ENCODE results near the gene RORC. TPM values are rescaled to one million over a fixed set of nuclear protein-coding genes. Genes with fewer than 3 reads are reported as not detected.

The RORC gene
- total RNA-seq, 1 experiment from 2014 or later = 1.3 TPM

DNA sequence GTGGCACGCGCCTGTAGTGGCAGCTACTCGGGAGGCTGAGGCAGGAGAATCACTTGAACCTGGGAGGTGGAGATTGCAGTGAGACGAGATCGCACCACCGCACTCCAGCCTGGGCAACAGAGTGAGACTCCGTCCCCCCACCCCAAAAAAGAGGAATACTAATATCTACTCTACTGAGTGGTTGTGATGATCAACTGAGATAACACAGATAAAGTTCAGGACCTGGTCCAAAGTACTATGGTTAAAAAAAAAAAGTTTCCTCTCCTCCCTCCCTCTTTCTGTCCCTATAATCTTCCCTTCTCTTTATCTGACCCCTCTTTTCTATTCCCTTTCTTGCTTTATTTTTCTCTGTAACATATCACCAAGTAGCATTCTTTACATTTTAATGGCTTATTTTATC, 4.0 kb upstream of the RORC start:
- peaks cover 11 to 58% of the 10 kb centered on the region in 2 experiments for H3K4me1 ChIP-seq (ENCODE audit: control insufficient read depth in 1 of 2, insufficient read depth in 2 of 2, low read length in 2 of 2)

DNA sequence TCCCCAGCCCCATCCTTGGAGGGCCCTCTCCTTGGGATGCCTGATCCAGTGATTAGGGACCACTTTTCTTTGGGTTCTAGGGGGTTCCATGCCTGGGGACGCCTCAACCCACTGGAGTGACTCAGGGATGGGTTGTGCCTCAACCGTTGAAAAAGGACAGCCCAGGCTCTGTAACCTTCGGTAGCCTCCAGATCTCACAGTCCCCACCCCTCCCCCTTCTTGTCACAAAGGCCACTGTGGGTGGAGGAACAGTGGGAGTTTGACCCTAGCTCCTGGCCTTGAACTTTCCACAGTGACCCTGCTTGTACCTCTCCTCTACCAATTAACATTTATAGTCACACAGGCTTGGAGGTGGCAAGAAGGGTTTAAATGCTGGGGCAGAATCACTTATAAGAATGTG, 2.6 kb upstream of the RORC start:
- H4K20me1 ChIP-seq (ENCODE audit: insufficient read depth) = no peaks in the 10 kb centered on the region
- H3K4me1 ChIP-seq (ENCODE audit: control insufficient read depth in 1 of 2, insufficient read depth in 2 of 2, low read length in 2 of 2) = peaks cover 17 to 58% of the 10 kb centered on the region in 2 experiments

More for the DNA sequence above, 4.0 kb upstream of the RORC start:
- Histone ChIP-seq H4K20me1 (ENCODE audit: insufficient read depth) (no peaks in the 10 kb centered on the region), H3K4me2 (ENCODE audit: low read length) (no peak overlapping the region), H3K9me2 (ENCODE audit: insufficient read depth) (no peaks in the 10 kb centered on the region), H3K9me3 (ENCODE audit: control insufficient read depth in 1 of 2, insufficient read depth in 1 of 2, low read depth in 1 of 2, low read length in 2 of 2) (no peaks in the 10 kb centered on the region), H3K27ac (ENCODE audit: low read depth, low read length) (no peak overlapping the region), H2AFZ (ENCODE audit: low read depth, low read length, poor library complexity, severe bottlenecking) (no peak overlapping the region), H3K4me3 (replicated peaks in 1 of 2; ENCODE audit: low read depth in 1 of 2, low read length in 2 of 2) (no peak overlapping the region), H3K36me3 (ENCODE audit: control insufficient read depth in 1 of 2, insufficient read depth in 2 of 2, low read length in 2 of 2) (no peaks in the 10 kb centered on the region), H3K27me3 (ENCODE audit: insufficient read depth, low read length) (no peaks in the 10 kb centered on the region), H3K79me2 (ENCODE audit: insufficient read depth, low read length) (no peaks in the 10 kb centered on the region), H3K9ac (ENCODE audit: low read length) (no peak overlapping the region)
- BruUV-seq (replicated peaks) = no TSS peak
- intact Hi-C loops (cut with micrococcal nuclease) = loop anchor here (5.0 kb wide), 3 partner anchors 393 to 638 kb away; partner anchors contain the start of gene PIP5K1A
- ATAC-seq (no peak), DNase-seq (ENCODE audit: low read depth, low spot score) (no peak)
- CTCF ChIA-PET = interaction anchor here (1.3 to 2.0 kb wide), 10 partner anchors 10 to 736 kb away, joined by 4 to 12 read pairs (median 7); no protein-coding TSS in a partner anchor
- RAD21 ChIA-PET (ENCODE audit: low non-redundant PET in 1 of 2, low total read pairs in 2 of 2, uncharacterized antibody in 2 of 2, unreplicated experiment in 2 of 2) = interaction anchor here (0.6 to 0.8 kb wide), 2 partner anchors 72 to 713 kb away, joined by 3 to 4 read pairs; partner anchors contain the start of gene MRPL9 (in 1 of the 2)
- POLR2A ChIA-PET = interaction anchor here (0.6 kb wide), 1 partner anchor 764 kb away, joined by 3 read pairs; no protein-coding TSS in a partner anchor
- no peak for TF ChIP-seq FOSL1 (IDR thresholded peaks at IDR 0.05; ENCODE audit: low read depth)
- TF ChIP-seq, protein P1, sequence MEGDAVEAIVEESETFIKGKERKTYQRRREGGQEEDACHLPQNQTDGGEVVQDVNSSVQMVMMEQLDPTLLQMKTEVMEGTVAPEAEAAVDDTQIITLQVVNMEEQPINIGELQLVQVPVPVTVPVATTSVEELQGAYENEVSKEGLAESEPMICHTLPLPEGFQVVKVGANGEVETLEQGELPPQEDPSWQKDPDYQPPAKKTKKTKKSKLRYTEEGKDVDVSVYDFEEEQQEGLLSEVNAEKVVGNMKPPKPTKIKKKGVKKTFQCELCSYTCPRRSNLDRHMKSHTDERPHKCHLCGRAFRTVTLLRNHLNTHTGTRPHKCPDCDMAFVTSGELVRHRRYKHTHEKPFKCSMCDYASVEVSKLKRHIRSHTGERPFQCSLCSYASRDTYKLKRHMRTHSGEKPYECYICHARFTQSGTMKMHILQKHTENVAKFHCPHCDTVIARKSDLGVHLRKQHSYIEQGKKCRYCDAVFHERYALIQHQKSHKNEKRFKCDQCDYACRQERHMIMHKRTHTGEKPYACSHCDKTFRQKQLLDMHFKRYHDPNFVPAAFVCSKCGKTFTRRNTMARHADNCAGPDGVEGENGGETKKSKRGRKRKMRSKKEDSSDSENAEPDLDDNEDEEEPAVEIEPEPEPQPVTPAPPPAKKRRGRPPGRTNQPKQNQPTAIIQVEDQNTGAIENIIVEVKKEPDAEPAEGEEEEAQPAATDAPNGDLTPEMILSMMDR (IDR thresholded peaks at IDR 0.05 in 2 of 3, conservative IDR thresholded peaks at IDR 0.05 in 1 of 3; ENCODE audit: borderline replicate concordance in 1 of 3, insufficient read depth in 1 of 3, low read depth in 2 of 3, low read length in 2 of 3) = no peak
- no peak for TF ChIP-seq CBX3 (IDR thresholded peaks at IDR 0.05; ENCODE audit: low read depth)
- no peak for TF ChIP-seq SIN3A (IDR thresholded peaks at IDR 0.05; ENCODE audit: low read depth)
- TF ChIP-seq JUND (IDR thresholded peaks at IDR 0.05) = no peak
- no peak for TF ChIP-seq EZH2 (IDR thresholded peaks at IDR 0.05)
- no peak for TF ChIP-seq RAD21 (IDR thresholded peaks at IDR 0.05; ENCODE audit: low read depth)
- no peak for TF ChIP-seq SP1 (IDR thresholded peaks at IDR 0.05; ENCODE audit: low read depth)

More for the DNA sequence above, 2.6 kb upstream of the RORC start:
- RAD21 ChIA-PET (ENCODE audit: low non-redundant PET in 1 of 2, low total read pairs in 2 of 2, uncharacterized antibody in 2 of 2, unreplicated experiment in 2 of 2) = no interaction called here
- intact Hi-C loops (cut with micrococcal nuclease) = no loop called here
- BruUV-seq (replicated peaks) = no TSS peak
- Histone ChIP-seq H2AFZ (ENCODE audit: low read depth, low read length, poor library complexity, severe bottlenecking) (no peak overlapping the region), H3K27me3 (ENCODE audit: insufficient read depth, low read length) (no peaks in the 10 kb centered on the region), H3K79me2 (ENCODE audit: insufficient read depth, low read length) (no peaks in the 10 kb centered on the region), H3K4me2 (ENCODE audit: low read length) (no peak overlapping the region), H3K36me3 (ENCODE audit: control insufficient read depth in 1 of 2, insufficient read depth in 2 of 2, low read length in 2 of 2) (no peaks in the 10 kb centered on the region), H3K9ac (ENCODE audit: low read length) (no peak overlapping the region), H3K27ac (ENCODE audit: low read depth, low read length) (no peak overlapping the region), H3K9me3 (ENCODE audit: control insufficient read depth in 1 of 2, insufficient read depth in 1 of 2, low read depth in 1 of 2, low read length in 2 of 2) (no peaks in the 10 kb centered on the region), H3K4me3 (replicated peaks in 1 of 2; ENCODE audit: low read depth in 1 of 2, low read length in 2 of 2) (no peak overlapping the region), H3K9me2 (ENCODE audit: insufficient read depth) (no peaks in the 10 kb centered on the region)
- ATAC-seq = no peak
- DNase-seq (ENCODE audit: low read depth, low spot score) = no peak
- TF ChIP-seq ZFX (IDR thresholded peaks at IDR 0.05) (no peak), EZH2phosphoT487 (IDR thresholded peaks at IDR 0.05; ENCODE audit: borderline replicate concordance) (no peak), SIN3A (IDR thresholded peaks at IDR 0.05; ENCODE audit: low read depth) (no peak), EGR1 (IDR thresholded peaks at IDR 0.05; ENCODE audit: low read depth) (no peak), SP1 (IDR thresholded peaks at IDR 0.05; ENCODE audit: low read depth) (no peak), YY1 (IDR thresholded peaks at IDR 0.05; ENCODE audit: extremely low read depth, insufficient replicate concordance, low read depth, low read length) (no peak), SRF (IDR thresholded peaks at IDR 0.05; ENCODE audit: low read depth) (no peak), POLR2AphosphoS5 (IDR thresholded peaks at IDR 0.05; ENCODE audit: low read depth, low read length) (no peak)
- TF ChIP-seq, protein P2, sequence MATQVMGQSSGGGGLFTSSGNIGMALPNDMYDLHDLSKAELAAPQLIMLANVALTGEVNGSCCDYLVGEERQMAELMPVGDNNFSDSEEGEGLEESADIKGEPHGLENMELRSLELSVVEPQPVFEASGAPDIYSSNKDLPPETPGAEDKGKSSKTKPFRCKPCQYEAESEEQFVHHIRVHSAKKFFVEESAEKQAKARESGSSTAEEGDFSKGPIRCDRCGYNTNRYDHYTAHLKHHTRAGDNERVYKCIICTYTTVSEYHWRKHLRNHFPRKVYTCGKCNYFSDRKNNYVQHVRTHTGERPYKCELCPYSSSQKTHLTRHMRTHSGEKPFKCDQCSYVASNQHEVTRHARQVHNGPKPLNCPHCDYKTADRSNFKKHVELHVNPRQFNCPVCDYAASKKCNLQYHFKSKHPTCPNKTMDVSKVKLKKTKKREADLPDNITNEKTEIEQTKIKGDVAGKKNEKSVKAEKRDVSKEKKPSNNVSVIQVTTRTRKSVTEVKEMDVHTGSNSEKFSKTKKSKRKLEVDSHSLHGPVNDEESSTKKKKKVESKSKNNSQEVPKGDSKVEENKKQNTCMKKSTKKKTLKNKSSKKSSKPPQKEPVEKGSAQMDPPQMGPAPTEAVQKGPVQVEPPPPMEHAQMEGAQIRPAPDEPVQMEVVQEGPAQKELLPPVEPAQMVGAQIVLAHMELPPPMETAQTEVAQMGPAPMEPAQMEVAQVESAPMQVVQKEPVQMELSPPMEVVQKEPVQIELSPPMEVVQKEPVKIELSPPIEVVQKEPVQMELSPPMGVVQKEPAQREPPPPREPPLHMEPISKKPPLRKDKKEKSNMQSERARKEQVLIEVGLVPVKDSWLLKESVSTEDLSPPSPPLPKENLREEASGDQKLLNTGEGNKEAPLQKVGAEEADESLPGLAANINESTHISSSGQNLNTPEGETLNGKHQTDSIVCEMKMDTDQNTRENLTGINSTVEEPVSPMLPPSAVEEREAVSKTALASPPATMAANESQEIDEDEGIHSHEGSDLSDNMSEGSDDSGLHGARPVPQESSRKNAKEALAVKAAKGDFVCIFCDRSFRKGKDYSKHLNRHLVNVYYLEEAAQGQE (IDR thresholded peaks at IDR 0.05; ENCODE audit: low read depth) = no peak
- POLR2A ChIA-PET = no interaction called here
- CTCF ChIA-PET = no interaction called here
